Chondrocyte (in vitro differentiated cells): ENCODE measurements around the gene ZNF460. TPM values are rescaled to one million over a fixed set of nuclear protein-coding genes. Genes with fewer than 3 reads are reported as not detected.
A peak's percentile ranks its signal among the peaks of the same experiment; 100 is the strongest.

Experiments used
- DNase-seq: peaks from one replicate; pipeline ENCODE4 v3.0.0; 2021; ENCODE audit warnings: mixed read lengths, low spot score
- H3K27ac Mint-ChIP-seq: one replicate; pipeline ENCODE4 v1.8.0; 2021; ENCODE audit warnings: mild to moderate bottlenecking, moderate library complexity, mixed read lengths; ENCODE audit not compliant: unreplicated experiment
- H3K27me3 Mint-ChIP-seq: 2 replicates; pipeline ENCODE4 v1.8.0; 2021; ENCODE audit warnings: low read depth, mixed read lengths
- H3K36me3 Mint-ChIP-seq: 2 replicates; pipeline ENCODE4 v1.8.0; 2021; ENCODE audit warnings: low read depth, mixed read lengths
- H3K4me1 Mint-ChIP-seq: 2 replicates; pipeline ENCODE4 v1.8.0; 2021; ENCODE audit warnings: low read depth, mild to moderate bottlenecking, mixed read lengths
- H3K4me3 Mint-ChIP-seq: one replicate; pipeline ENCODE4 v1.8.0; 2021; ENCODE audit warnings: mild to moderate bottlenecking, moderate library complexity, mixed read lengths; ENCODE audit not compliant: unreplicated experiment
- H3K9me3 Mint-ChIP-seq: 2 replicates; pipeline ENCODE4 v1.8.0; 2021; ENCODE audit warnings: low read depth, mixed read lengths
- total RNA-seq: library from RNA; stranded (reverse); gene quantifications from 3 replicates; pipeline ENCODE4 v1.2.1, GENCODE V29; 2021
- TF ChIP-seq, protein P1 (sequence below): fragments of 200-600 bp; sonication (generic); IDR thresholded peaks from 2 replicates; pipeline ENCODE4 v1.5.0; 2021; ENCODE audit warnings: antibody characterized with exemption, mild to moderate bottlenecking, moderate library complexity

ZNF460 gene
- total RNA-seq, 1 donor from 2014 or later: 81.4 TPM

DNA sequence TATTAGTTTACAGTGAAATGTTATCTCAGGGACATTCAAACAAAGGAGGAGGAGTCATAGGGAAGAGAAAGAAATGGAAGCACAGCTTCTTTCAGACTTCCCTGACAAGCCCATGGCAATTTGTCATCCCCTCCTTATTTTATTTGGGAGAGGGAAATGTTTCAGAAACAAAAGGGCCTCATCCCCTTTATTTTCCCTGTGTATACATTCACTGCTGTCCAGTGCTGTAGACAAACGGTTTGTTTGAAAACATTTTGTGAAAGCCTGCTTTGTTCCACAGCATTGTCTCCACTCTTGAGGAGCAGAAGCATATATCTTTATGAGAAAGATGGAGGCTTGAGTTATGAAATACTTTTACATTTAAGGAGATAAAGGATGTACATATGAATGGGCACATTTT lies 12.3 kb downstream of the ZNF460 start:
- H3K4me1 Mint-ChIP-seq: peaks cover 4% of the 10 kb centered on the region
- H3K9me3 Mint-ChIP-seq: peaks cover 15% of the 10 kb centered on the region
- H3K27me3 Mint-ChIP-seq: no peaks in the 10 kb centered on the region
- no peak overlapping the region for H3K27ac Mint-ChIP-seq
- DNase-seq: no peak
- H3K4me3 Mint-ChIP-seq: no peak overlapping the region
- TF ChIP-seq, protein P1, sequence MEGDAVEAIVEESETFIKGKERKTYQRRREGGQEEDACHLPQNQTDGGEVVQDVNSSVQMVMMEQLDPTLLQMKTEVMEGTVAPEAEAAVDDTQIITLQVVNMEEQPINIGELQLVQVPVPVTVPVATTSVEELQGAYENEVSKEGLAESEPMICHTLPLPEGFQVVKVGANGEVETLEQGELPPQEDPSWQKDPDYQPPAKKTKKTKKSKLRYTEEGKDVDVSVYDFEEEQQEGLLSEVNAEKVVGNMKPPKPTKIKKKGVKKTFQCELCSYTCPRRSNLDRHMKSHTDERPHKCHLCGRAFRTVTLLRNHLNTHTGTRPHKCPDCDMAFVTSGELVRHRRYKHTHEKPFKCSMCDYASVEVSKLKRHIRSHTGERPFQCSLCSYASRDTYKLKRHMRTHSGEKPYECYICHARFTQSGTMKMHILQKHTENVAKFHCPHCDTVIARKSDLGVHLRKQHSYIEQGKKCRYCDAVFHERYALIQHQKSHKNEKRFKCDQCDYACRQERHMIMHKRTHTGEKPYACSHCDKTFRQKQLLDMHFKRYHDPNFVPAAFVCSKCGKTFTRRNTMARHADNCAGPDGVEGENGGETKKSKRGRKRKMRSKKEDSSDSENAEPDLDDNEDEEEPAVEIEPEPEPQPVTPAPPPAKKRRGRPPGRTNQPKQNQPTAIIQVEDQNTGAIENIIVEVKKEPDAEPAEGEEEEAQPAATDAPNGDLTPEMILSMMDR: no peak
- H3K36me3 Mint-ChIP-seq: peaks cover 70% of the 10 kb centered on the region

- TF ChIP-seq, protein P1: no peak
- Mint-ChIP-seq H3K36me3 (peaks cover 70% of the 10 kb centered on the region), H3K9me3 (peaks cover 15% of the 10 kb centered on the region)
Measured at GRCh38 chr19:57293719-57294118, 13.4 kb downstream of the ZNF460 start.

GRCh38 chr19:57302020-57302465 lies 21.8 kb downstream of the ZNF460 start:
- H3K4me3 Mint-ChIP-seq: no peak overlapping the region

More at GRCh38 chr19:57293719-57294118, 13.4 kb downstream of the ZNF460 start:
- Mint-ChIP-seq H3K4me1 (peaks cover 4% of the 10 kb centered on the region), H3K27me3 (no peaks in the 10 kb centered on the region), H3K4me3 (no peak overlapping the region), H3K27ac (no peak overlapping the region)
- no peak for DNase-seq

GRCh38 chr19:57302727-57303401 lies 22.6 kb downstream of the ZNF460 start:
- H3K9me3 Mint-ChIP-seq: no peaks in the 10 kb centered on the region
- H3K27me3 Mint-ChIP-seq: no peaks in the 10 kb centered on the region
- no peak for DNase-seq
- H3K36me3 Mint-ChIP-seq: peaks cover 28% of the 10 kb centered on the region
- peaks cover 29% of the 10 kb centered on the region for H3K4me1 Mint-ChIP-seq
- TF ChIP-seq, protein P1: no peak
- H3K27ac Mint-ChIP-seq: no peak overlapping the region
- no peak overlapping the region for H3K4me3 Mint-ChIP-seq

More at GRCh38 chr19:57302020-57302465, 21.8 kb downstream of the ZNF460 start:
- H3K27ac Mint-ChIP-seq: no peak overlapping the region
- H3K36me3 Mint-ChIP-seq: peaks cover 33% of the 10 kb centered on the region
- no peaks in the 10 kb centered on the region for H3K27me3 Mint-ChIP-seq
- H3K4me1 Mint-ChIP-seq: peaks cover 29% of the 10 kb centered on the region
- DNase-seq: no peak
- TF ChIP-seq, protein P1: peak; percentile 23
- H3K9me3 Mint-ChIP-seq: no peaks in the 10 kb centered on the region

GRCh38 chr19:57305056-57305455 lies 24.8 kb downstream of the ZNF460 start:
- DNase-seq: no peak
- H3K4me1 Mint-ChIP-seq: peaks cover 29% of the 10 kb centered on the region
- H3K9me3 Mint-ChIP-seq: no peaks in the 10 kb centered on the region
- H3K27me3 Mint-ChIP-seq: no peaks in the 10 kb centered on the region
- H3K27ac Mint-ChIP-seq: no peak overlapping the region
- TF ChIP-seq, protein P1: no peak
- H3K4me3 Mint-ChIP-seq: no peak overlapping the region
- peaks cover 20% of the 10 kb centered on the region for H3K36me3 Mint-ChIP-seq
